ENCODE data around the gene MYDGF.

The MYDGF gene

DNA sequence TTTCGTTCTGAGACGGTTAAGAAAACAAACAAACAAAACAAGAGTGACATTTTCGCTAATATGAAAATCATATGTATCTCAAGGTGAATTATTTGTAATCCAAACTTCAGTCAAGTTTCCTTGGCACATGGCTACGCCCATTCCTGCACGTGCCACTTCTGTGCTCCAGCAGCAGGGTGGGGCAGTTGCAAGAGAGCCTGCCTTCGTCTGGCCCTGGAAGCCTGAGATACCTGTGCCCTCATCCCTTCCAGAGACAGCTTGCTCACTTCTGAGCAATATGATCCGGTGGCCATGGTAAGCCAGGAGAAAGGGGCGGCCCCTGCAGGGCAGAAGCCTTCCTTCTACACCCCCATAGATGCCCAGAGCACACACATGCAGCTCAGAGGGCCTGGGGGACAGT lies 31.4 kb upstream of the MYDGF start:
- no peak for DNase-seq (ENCODE audit: low spot score)
- in situ Hi-C loops (cut with MboI; ENCODE audit: low sequenced_read_pairs, unreplicated experiment) = no loop called here
- TF ChIP-seq, protein P1, sequence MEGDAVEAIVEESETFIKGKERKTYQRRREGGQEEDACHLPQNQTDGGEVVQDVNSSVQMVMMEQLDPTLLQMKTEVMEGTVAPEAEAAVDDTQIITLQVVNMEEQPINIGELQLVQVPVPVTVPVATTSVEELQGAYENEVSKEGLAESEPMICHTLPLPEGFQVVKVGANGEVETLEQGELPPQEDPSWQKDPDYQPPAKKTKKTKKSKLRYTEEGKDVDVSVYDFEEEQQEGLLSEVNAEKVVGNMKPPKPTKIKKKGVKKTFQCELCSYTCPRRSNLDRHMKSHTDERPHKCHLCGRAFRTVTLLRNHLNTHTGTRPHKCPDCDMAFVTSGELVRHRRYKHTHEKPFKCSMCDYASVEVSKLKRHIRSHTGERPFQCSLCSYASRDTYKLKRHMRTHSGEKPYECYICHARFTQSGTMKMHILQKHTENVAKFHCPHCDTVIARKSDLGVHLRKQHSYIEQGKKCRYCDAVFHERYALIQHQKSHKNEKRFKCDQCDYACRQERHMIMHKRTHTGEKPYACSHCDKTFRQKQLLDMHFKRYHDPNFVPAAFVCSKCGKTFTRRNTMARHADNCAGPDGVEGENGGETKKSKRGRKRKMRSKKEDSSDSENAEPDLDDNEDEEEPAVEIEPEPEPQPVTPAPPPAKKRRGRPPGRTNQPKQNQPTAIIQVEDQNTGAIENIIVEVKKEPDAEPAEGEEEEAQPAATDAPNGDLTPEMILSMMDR (IDR thresholded peaks at IDR 0.05; ENCODE audit: borderline replicate concordance, control extremely low read depth, extremely low read depth, insufficient read depth, missing control alignments) = no peak

DNA sequence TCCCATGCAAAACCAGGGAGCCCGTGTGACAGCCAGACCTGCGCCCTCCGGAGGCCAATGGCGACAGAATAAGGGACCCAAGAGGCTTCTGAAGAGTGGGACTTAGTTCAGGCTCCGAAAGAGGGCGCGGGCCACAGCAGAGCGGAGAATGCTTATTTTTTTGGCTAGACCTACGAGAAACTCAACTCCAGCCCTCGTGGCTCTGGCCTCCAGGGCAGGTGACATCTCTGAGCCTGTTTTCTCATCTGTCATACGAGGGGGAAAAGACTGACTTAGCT lies 30.5 kb upstream of the MYDGF start:
- in situ Hi-C loops (cut with MboI; ENCODE audit: low sequenced_read_pairs, unreplicated experiment) = no loop called here
- DNase-seq (ENCODE audit: low spot score) = no peak
- TF ChIP-seq, protein P1 (IDR thresholded peaks at IDR 0.05; ENCODE audit: borderline replicate concordance, control extremely low read depth, extremely low read depth, insufficient read depth, missing control alignments) = no peak

DNA sequence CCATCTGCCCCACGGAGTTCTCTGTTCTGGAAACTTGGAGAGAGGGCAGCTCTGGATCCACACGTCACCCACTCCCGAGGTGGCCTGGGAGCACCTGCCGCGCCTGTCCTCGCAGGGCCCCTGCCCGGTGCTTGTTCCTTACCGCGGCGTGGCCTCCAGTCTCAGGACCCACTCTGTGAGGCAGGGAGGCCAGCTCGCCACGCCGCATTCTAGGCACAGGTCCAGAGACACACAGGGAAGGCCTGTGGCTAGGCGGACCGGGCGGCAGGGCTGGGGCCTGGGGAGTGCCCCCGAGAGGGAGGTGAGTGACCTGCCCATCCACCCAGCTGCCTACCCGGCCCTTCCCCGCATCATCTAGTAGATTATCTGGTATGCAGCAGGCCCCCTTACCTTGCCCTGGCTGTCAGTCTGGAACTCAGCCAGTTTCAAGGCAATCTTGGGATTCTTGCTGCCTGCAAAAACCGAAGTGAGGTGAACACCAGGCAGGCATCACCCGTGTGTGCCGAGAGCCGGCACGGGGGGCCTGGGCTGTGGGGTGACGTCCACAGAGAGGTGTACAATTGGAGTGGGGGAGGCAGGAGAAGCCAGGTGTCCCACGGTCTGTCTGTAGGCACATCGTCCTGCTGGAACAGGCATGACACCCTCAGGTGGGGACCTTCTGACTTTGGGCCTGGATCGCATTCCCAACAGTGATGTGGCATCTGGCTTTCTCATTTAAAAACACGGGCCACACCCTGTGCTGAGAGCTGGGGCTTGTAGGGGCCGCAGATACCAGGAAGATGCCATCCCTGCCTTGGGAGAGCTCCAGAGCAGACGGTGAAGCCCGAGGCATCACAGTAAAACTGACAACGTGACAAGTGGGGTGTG lies 29.9 kb upstream of the MYDGF start:
- DNase-seq (ENCODE audit: low spot score) = no peak
- in situ Hi-C loops (cut with MboI; ENCODE audit: low sequenced_read_pairs, unreplicated experiment) = no loop called here
- TF ChIP-seq, protein P1 (IDR thresholded peaks at IDR 0.05; ENCODE audit: borderline replicate concordance, control extremely low read depth, extremely low read depth, insufficient read depth, missing control alignments) = no peak

DNA sequence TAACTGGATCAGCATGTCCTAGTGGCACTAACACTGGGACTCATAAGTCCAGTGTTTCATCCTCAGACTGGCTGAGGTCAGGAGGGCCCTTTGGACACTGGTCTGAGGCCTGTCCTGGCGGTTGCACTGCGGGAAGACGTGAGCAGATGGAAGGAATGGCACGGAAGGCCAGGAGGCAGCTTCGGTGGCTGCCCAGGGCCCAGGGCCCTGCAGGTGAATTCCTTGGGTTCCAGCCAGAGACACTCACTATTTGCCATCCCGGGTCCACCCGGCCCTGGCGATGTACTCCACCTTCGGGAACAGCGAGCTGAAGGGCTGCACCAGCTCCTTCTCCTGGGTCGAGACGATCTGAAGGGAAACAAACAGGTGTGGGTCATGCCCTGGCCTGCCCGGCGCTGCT lies 27.2 kb upstream of the MYDGF start:
- no peak for DNase-seq (ENCODE audit: low spot score)
- in situ Hi-C loops (cut with MboI; ENCODE audit: low sequenced_read_pairs, unreplicated experiment) = no loop called here
- TF ChIP-seq, protein P1 (IDR thresholded peaks at IDR 0.05; ENCODE audit: borderline replicate concordance, control extremely low read depth, extremely low read depth, insufficient read depth, missing control alignments) = no peak

DNA sequence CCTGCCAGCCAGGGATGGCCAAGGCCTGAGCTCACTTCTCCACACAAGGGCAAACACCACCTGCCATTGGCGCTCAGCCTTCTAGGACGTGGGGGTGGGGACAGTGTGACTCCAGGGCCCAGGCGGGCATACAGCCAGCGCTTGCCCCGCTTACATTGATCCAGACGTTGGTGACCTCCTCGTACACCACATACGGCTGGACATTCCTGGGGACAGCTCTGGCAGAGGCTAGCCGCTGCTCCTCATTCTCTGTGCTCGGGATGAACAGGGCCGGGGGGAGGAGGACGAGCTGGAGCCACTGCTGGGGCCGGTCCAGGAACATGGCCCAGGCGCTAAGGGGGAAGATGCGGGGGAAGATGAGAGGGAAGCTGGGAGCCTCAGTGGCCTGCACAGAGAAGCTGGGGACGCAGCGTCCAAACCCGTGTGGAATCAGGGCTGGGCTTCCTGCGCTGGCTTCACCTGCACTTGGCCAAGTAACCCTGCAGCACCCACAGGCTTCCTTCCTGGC lies 25.1 kb upstream of the MYDGF start:
- in situ Hi-C loops (cut with MboI; ENCODE audit: low sequenced_read_pairs, unreplicated experiment) = no loop called here
- DNase-seq (ENCODE audit: low spot score) = no peak
- TF ChIP-seq, protein P1 (IDR thresholded peaks at IDR 0.05; ENCODE audit: borderline replicate concordance, control extremely low read depth, extremely low read depth, insufficient read depth, missing control alignments) = no peak

DNA sequence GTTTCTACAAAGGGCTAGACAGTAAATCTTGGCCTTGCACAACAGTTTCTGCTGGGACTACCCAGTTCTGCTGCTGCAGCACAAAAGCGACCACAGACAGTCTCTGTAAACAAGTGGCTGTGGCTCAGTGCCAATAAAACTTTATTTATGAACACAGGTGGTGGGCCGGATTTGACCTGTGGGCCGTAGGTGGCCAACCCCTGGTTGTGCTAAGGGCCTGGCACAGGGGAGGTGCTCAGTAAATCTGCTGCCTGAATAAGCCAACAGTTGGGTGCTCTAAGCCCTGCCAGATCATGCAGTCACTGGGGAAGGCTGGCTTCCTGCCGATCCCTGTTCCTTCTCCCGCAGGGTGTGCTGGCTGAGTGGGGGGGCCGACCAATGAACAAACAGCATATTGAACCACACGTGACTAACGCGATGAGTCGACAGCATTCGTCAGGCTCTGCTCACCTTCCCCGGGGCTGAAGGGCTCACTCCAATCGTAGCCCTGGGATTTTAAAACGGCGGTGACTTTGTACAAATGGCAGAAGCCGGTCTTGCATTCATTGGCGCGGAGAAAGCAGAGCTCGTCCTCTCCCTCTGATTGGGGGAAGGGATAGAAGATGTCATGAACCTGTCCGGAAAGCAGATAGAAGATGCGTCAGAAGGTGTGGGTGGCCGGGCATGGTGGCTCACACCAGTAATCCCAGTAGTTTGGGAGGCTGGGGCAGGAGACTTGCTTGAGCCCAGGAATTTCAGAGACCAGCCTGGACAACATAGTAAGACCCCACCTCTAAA lies 24.3 kb upstream of the MYDGF start:
- TF ChIP-seq, protein P1 (IDR thresholded peaks at IDR 0.05; ENCODE audit: borderline replicate concordance, control extremely low read depth, extremely low read depth, insufficient read depth, missing control alignments) = no peak
- DNase-seq (ENCODE audit: low spot score) = no peak
- in situ Hi-C loops (cut with MboI; ENCODE audit: low sequenced_read_pairs, unreplicated experiment) = no loop called here

Data from GM13976 (cell line).